WTC11 (cell line): Measurements from ENCODE around the gene TET1. TPM values are rescaled to one million over a fixed set of nuclear protein-coding genes. Genes with fewer than 3 reads are reported as not detected.
"Not testable (repeated sequence)": the region's sequence is repeated elsewhere in the genome, so short reads cannot be mapped to it uniquely, and the experiment has no call there.

Source experiments
- ATAC-seq: fragments of 200-7000 bp; cut with Tn5 transposase; 2 replicates; pipeline ENCODE4 v1.10.0; 2021; ENCODE audit warnings: mild to moderate bottlenecking, moderate library complexity
- CTCF ChIA-PET: fragments of 300-600 bp; sonication (Branson Sonifier 250); formaldehyde crosslinking; loops from one replicate; lab custom pipeline; 2021; ENCODE audit warnings: antibody characterized with exemption; lab: Charles Lee
- POLR2A ChIA-PET: fragments of 350-600 bp; sonication (Branson Sonifier 250); formaldehyde crosslinking; loops from one replicate; lab custom pipeline; 2021; ENCODE audit warnings: antibody characterized with exemption; lab: Charles Lee
- DNase-seq: peaks from one replicate; pipeline ENCODE4 v3.0.0; 2021; ENCODE audit warnings: low spot score
- H3K27ac Mint-ChIP-seq: 2 replicates; pipeline ENCODE4 v1.8.0; 2021; ENCODE audit warnings: mixed read lengths
- H3K27me3 Mint-ChIP-seq: 2 replicates; pipeline ENCODE4 v1.8.0; 2021; ENCODE audit warnings: low read depth, mild to moderate bottlenecking, moderate library complexity, mixed read lengths
- H3K36me3 Mint-ChIP-seq: 2 replicates; pipeline ENCODE4 v1.8.0; 2021; ENCODE audit warnings: mixed read lengths
- H3K4me1 Mint-ChIP-seq: 2 replicates; pipeline ENCODE4 v1.8.0; 2022; ENCODE audit warnings: mixed read lengths
- H3K4me3 Mint-ChIP-seq: 2 replicates; pipeline ENCODE4 v1.8.0; 2021; ENCODE audit warnings: mild to moderate bottlenecking, moderate library complexity, mixed read lengths
- H3K9me3 Mint-ChIP-seq: 2 replicates; pipeline ENCODE4 v1.8.0; 2021; ENCODE audit warnings: mixed read lengths
- ELF4 ChIP-seq: sonication (generic); formaldehyde crosslinking; IDR thresholded peaks from 2 replicates; pipeline ENCODE4 v1.8.1; 2022; ENCODE audit warnings: low read depth, mild to moderate bottlenecking, moderate library complexity, missing genetic modification reagents
- ERG ChIP-seq: fragments of 250-450 bp; sonication (Bioruptor Pico); IDR thresholded peaks from 2 replicates; pipeline ENCODE4 v1.8.0; 2021; ENCODE audit warnings: mild to moderate bottlenecking
- FOXK1 ChIP-seq: sonication (generic); formaldehyde crosslinking; IDR thresholded peaks from 2 replicates; pipeline ENCODE4 v1.8.0; 2022; ENCODE audit warnings: mild to moderate bottlenecking, moderate library complexity, missing genetic modification reagents
- FOXP4 ChIP-seq: sonication (generic); formaldehyde crosslinking; IDR thresholded peaks from 2 replicates; pipeline ENCODE4 v1.8.0; 2022; ENCODE audit warnings: mild to moderate bottlenecking, missing genetic modification reagents
- GRHL2 ChIP-seq: fragments of 250-450 bp; sonication (Bioruptor Pico); IDR thresholded peaks from 2 replicates; pipeline ENCODE4 v1.8.0; 2022; ENCODE audit warnings: mild to moderate bottlenecking, moderate library complexity; ENCODE audit not compliant: insufficient replicate concordance, severe bottlenecking
- MLX ChIP-seq: sonication (generic); formaldehyde crosslinking; IDR thresholded peaks from 2 replicates; pipeline ENCODE4 v1.8.1; 2023; ENCODE audit warnings: mild to moderate bottlenecking, missing genetic modification reagents, moderate library complexity
- NR3C1 ChIP-seq: sonication (generic); formaldehyde crosslinking; conservative IDR thresholded peaks from 2 replicates; pipeline ENCODE4 v1.8.1; 2023; ENCODE audit warnings: low read depth, mild to moderate bottlenecking, missing genetic modification reagents
- PRDM15 ChIP-seq: sonication (generic); formaldehyde crosslinking; IDR thresholded peaks from 2 replicates; pipeline ENCODE4 v1.8.0; 2022; ENCODE audit warnings: missing genetic modification reagents
- PRRX2 ChIP-seq: fragments of 250-450 bp; sonication (Bioruptor Pico); IDR thresholded peaks from 2 replicates; pipeline ENCODE4 v1.8.0; 2021; ENCODE audit warnings: mild to moderate bottlenecking
- TEAD4 ChIP-seq: sonication (generic); formaldehyde crosslinking; IDR thresholded peaks from 2 replicates; pipeline ENCODE4 v1.8.0; 2022; ENCODE audit warnings: mild to moderate bottlenecking, missing genetic modification reagents
- TP53 ChIP-seq: sonication (generic); formaldehyde crosslinking; IDR thresholded peaks from 2 replicates; pipeline ENCODE4 v1.8.1; 2023; ENCODE audit warnings: mild to moderate bottlenecking, missing genetic modification reagents
- USF1 ChIP-seq: sonication (generic); formaldehyde crosslinking; IDR thresholded peaks from 2 replicates; pipeline ENCODE4 v1.8.0; 2022; ENCODE audit warnings: mild to moderate bottlenecking, missing genetic modification reagents
- USF2 ChIP-seq: sonication (generic); formaldehyde crosslinking; IDR thresholded peaks from 2 replicates; pipeline ENCODE4 v1.8.1; 2023; ENCODE audit warnings: mild to moderate bottlenecking, missing genetic modification reagents, moderate library complexity
- ZNF396 ChIP-seq: fragments of 250-450 bp; sonication (Bioruptor Pico); IDR thresholded peaks from 2 replicates; pipeline ENCODE4 v1.8.0; 2021; ENCODE audit warnings: mild to moderate bottlenecking, moderate library complexity, borderline replicate concordance
- ZNF532 ChIP-seq: fragments of 250-450 bp; sonication (Bioruptor Pico); IDR thresholded peaks from 2 replicates; pipeline ENCODE4 v1.9.0; 2021; ENCODE audit warnings: mild to moderate bottlenecking, borderline replicate concordance
- ZSCAN18 ChIP-seq: fragments of 250-450 bp; sonication (Bioruptor Pico); IDR thresholded peaks from 2 replicates; pipeline ENCODE4 v2.1.2; 2022; ENCODE audit warnings: mild to moderate bottlenecking, moderate library complexity
- total RNA-seq: library from RNA; stranded (reverse); gene quantifications from 3 replicates; pipeline ENCODE4 v1.2.3, GENCODE V29; 2021

The TET1 gene
- total RNA-seq, 1 experiment from 2014 or later: 71.4 TPM

- no peak for TF ChIP-seq ZSCAN18 (CRISPR knock-in tag)
- no peak for TF ChIP-seq ZNF532
- TF ChIP-seq USF2 (CRISPR knock-in tag): no peak
- TF ChIP-seq ELF4: no peak; the same call in 1 of the 2 replicates
- TF ChIP-seq USF1 (CRISPR knock-in tag): no peak
- TF ChIP-seq ERG: no peak
- no peak for TF ChIP-seq PRRX2 (CRISPR knock-in tag)
- TF ChIP-seq TEAD4 (CRISPR knock-in tag): no peak
- no peak for TF ChIP-seq TP53 (CRISPR knock-in tag)
- TF ChIP-seq GRHL2: no peak
- peak; percentile 29 for TF ChIP-seq FOXK1 (CRISPR knock-in tag)
- TF ChIP-seq, all 79 proteins: peak for 25
These were observed at the start of gene TET1 (continued) for GRCh38 chr10:68560186-68560942.

- POLR2A ChIA-PET, ATAC-seq, H3K4me3 Mint-ChIP-seq, H3K27me3 Mint-ChIP-seq, DNase-seq, H3K9me3 Mint-ChIP-seq, H3K36me3 Mint-ChIP-seq, H3K4me1 Mint-ChIP-seq: not testable (repeated sequence)
- H3K27ac Mint-ChIP-seq: peak overlapping the region; percentile 78
- CTCF ChIA-PET: interaction anchor here (0.9 kb wide), 1 partner anchor 34 kb away, joined by 3 read pairs; no protein-coding TSS in a partner anchor
These were observed 43.9 kb upstream of the TET1 start for GRCh38 chr10:68516216-68516615.

GRCh38 chr10:68516766-68517165, 43.4 kb upstream of the TET1 start:
- H3K9me3 Mint-ChIP-seq: no peaks in the 10 kb centered on the region
- no peak overlapping the region for H3K4me3 Mint-ChIP-seq
- DNase-seq: no peak
- H3K27ac Mint-ChIP-seq: peak overlapping the region; percentile 22; the same call in 1 of the 2 replicates
- no peaks in the 10 kb centered on the region for H3K27me3 Mint-ChIP-seq
- H3K36me3 Mint-ChIP-seq: no peaks in the 10 kb centered on the region
- H3K4me1 Mint-ChIP-seq: no peaks in the 10 kb centered on the region
- ChIA-PET CTCF (interaction anchor here (0.9 kb wide), 1 partner anchor 34 kb away, joined by 3 read pairs; no protein-coding TSS in a partner anchor), POLR2A (no interaction called here)
- ATAC-seq: no peak
- no peak for TF ChIP-seq MLX
- no peak for TF ChIP-seq FOXP4 (CRISPR knock-in tag)
- no peak for TF ChIP-seq ZNF396 (CRISPR knock-in tag)
- no peak for TF ChIP-seq PRRX2 (CRISPR knock-in tag)
- TF ChIP-seq NR3C1 (CRISPR knock-in tag): no peak
- no peak for TF ChIP-seq PRDM15 (CRISPR knock-in tag)
